PC-3 (cell line): Measurements from ENCODE around the gene SLC13A3. TPM values are rescaled to one million over a fixed set of nuclear protein-coding genes. Genes with fewer than 3 reads are reported as not detected.

Experiments
- ATAC-seq: fragments of 200-7000 bp; cut with Tn5 transposase; 2 replicates; pipeline ENCODE4 v1.9.1; 2020; ENCODE audit warnings: mild to moderate bottlenecking, moderate library complexity
- BruUV-seq: library from RNA; stranded (reverse); fragments of 400-500 nt; replicated peaks from 2 replicates; lab custom pipeline; 2021; lab: Mats Ljungman, UMichigan
- CTCF ChIA-PET: fragments of 300-600 bp; sonication (Branson Sonifier 250); formaldehyde crosslinking; loops from one replicate; lab custom pipeline; 2022; ENCODE audit warnings: antibody characterized with exemption; lab: Charles Lee
- POLR2A ChIA-PET: fragments of 300-600 bp; sonication (Branson Sonifier 250); formaldehyde crosslinking; loops from one replicate; lab custom pipeline; 2022; ENCODE audit warnings: antibody characterized with exemption; ENCODE audit not compliant: unreplicated experiment; lab: Charles Lee
- DNase-seq: peaks from one replicate; pipeline ENCODE4 v3.0.0-alpha.2; 2015
- H2AFZ ChIP-seq: fragments of 300-600 bp; sonication (generic); 2 replicates; pipeline ENCODE4 v1.6.0; 2016; ENCODE audit warnings: antibody characterized with exemption, low read length
- H3F3A ChIP-seq: fragments of 300-600 bp; sonication (generic); one replicate; pipeline ENCODE4 v1.6.0; 2017; ENCODE audit warnings: antibody characterized with exemption, low read length, control low read depth, mild to moderate bottlenecking; ENCODE audit not compliant: unreplicated experiment
- H3K27ac ChIP-seq: fragments of 300-600 bp; sonication (generic); 2 replicates; pipeline ENCODE4 v1.5.1; 2016; ENCODE audit warnings: mild to moderate bottlenecking, low read length
- H3K27me3 ChIP-seq: fragments of 300-600 bp; sonication (generic); 2 replicates; pipeline ENCODE4 v1.6.1; 2016; ENCODE audit warnings: low read length, mixed read lengths
- H3K36me3 ChIP-seq: fragments of 300-600 bp; sonication (generic); 2 replicates; pipeline ENCODE4 v1.6.1; 2016; ENCODE audit warnings: low read depth, mixed run types, low read length, mixed read lengths
- H3K4me1 ChIP-seq: fragments of 300-600 bp; sonication (generic); 2 replicates; pipeline ENCODE4 v1.5.1; 2016; ENCODE audit warnings: low read length; ENCODE audit not compliant: insufficient read depth
- H3K4me2 ChIP-seq: fragments of 300-600 bp; sonication (generic); 2 replicates; pipeline ENCODE4 v1.6.0; 2016; ENCODE audit warnings: low read length
- H3K4me3 ChIP-seq: fragments of 300-600 bp; sonication (generic); 2 replicates; pipeline ENCODE4 v1.5.1; 2016; ENCODE audit warnings: mild to moderate bottlenecking, low read length, mixed read lengths
- H3K79me2 ChIP-seq: fragments of 300-600 bp; sonication (generic); 2 replicates; pipeline ENCODE4 v1.6.1; 2017; ENCODE audit warnings: low read length, mixed read lengths
- H3K9ac ChIP-seq: fragments of 300-600 bp; sonication (generic); 2 replicates; pipeline ENCODE4 v1.6.0; 2016; ENCODE audit warnings: mild to moderate bottlenecking, low read length
- H3K9me2 ChIP-seq: fragments of 300-600 bp; sonication (generic); replicated peaks from 2 replicates; pipeline ENCODE4 v1.6.1; 2016; ENCODE audit warnings: mixed run types, low read length, mixed read lengths
- H3K9me3 ChIP-seq: fragments of 300-600 bp; sonication (generic); 2 replicates; pipeline ENCODE4 v1.6.1; 2016; ENCODE audit warnings: low read length, mixed read lengths
- H4K20me1 ChIP-seq: fragments of 300-600 bp; sonication (generic); 2 replicates; pipeline ENCODE4 v1.6.1; 2016; ENCODE audit warnings: low read length, mixed read lengths
- EZH2 ChIP-seq: fragments of 300-600 bp; sonication (generic); IDR thresholded peaks from one replicate; pipeline ENCODE4 v1.6.1; 2017; ENCODE audit warnings: antibody characterized with exemption, mild to moderate bottlenecking, low read length; ENCODE audit not compliant: unreplicated experiment
- EZH2phosphoT487 ChIP-seq: fragments of 300-600 bp; sonication (generic); IDR thresholded peaks from 2 replicates; pipeline ENCODE4 v1.6.1; 2018; ENCODE audit warnings: mild to moderate bottlenecking, antibody characterized with exemption, low read length, borderline replicate concordance
- intact Hi-C: fragments of 100-400 bp; cut with micrococcal nuclease; formaldehyde crosslinking; loops from 2 replicates; pipeline ENCODE4 v1.9.0; 2023
- total RNA-seq: library from RNA; depleted of rRNA; stranded (reverse); fragments of >200 nt; gene quantifications from 2 replicates; pipeline ENCODE4 v1.2.3, GENCODE V29; 2014
- TF ChIP-seq, protein P1 (sequence below): fragments of 300-600 bp; sonication (generic); conservative IDR thresholded peaks from 2 replicates; pipeline ENCODE4 v1.5.1; 2017; ENCODE audit warnings: antibody characterized with exemption, low read depth, mild to moderate bottlenecking, low read length

SLC13A3 gene
- total RNA-seq, 1 experiment from 2014 or later = not detected

DNA sequence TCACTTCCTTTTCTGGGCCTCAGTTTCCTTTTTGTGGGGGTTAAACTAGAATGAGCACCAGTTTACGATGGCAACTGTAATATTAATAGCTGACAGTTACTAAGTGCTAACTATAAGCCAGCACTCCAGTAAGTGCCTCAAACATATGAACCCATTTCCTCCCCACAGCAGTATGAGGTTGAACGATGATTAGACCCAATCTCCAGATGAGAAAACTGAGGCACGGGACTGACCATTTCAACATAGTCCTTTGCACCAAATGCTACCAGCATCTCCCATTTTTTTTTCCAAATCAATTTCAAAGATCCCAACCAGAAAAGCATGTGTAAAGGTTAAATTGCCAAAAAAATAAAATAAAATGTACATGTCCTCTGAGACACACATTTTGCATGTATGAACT, 7.1 kb downstream of the SLC13A3 start:
- no TSS peak for BruUV-seq
- Histone ChIP-seq H3K9me2 (no peaks in the 10 kb centered on the region), H3K79me2 (no peaks in the 10 kb centered on the region), H2AFZ (no peak overlapping the region), H3F3A (no peaks in the 10 kb centered on the region), H3K36me3 (no peaks in the 10 kb centered on the region), H3K4me1 (no peaks in the 10 kb centered on the region), H3K4me3 (no peak overlapping the region), H3K4me2 (no peak overlapping the region), H3K9ac (no peak overlapping the region), H3K9me3 (no peaks in the 10 kb centered on the region), H3K27me3 (peaks cover 39% of the 10 kb centered on the region), H3K27ac (no peak overlapping the region), H4K20me1 (no peaks in the 10 kb centered on the region)
- TF ChIP-seq EZH2 (no peak), EZH2phosphoT487 (no peak)
- TF ChIP-seq, protein P1, sequence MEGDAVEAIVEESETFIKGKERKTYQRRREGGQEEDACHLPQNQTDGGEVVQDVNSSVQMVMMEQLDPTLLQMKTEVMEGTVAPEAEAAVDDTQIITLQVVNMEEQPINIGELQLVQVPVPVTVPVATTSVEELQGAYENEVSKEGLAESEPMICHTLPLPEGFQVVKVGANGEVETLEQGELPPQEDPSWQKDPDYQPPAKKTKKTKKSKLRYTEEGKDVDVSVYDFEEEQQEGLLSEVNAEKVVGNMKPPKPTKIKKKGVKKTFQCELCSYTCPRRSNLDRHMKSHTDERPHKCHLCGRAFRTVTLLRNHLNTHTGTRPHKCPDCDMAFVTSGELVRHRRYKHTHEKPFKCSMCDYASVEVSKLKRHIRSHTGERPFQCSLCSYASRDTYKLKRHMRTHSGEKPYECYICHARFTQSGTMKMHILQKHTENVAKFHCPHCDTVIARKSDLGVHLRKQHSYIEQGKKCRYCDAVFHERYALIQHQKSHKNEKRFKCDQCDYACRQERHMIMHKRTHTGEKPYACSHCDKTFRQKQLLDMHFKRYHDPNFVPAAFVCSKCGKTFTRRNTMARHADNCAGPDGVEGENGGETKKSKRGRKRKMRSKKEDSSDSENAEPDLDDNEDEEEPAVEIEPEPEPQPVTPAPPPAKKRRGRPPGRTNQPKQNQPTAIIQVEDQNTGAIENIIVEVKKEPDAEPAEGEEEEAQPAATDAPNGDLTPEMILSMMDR = no peak
- intact Hi-C loops = no loop called here
- no peak for DNase-seq
- no peak for ATAC-seq
- CTCF ChIA-PET = no interaction called here
- POLR2A ChIA-PET = no interaction called here

DNA sequence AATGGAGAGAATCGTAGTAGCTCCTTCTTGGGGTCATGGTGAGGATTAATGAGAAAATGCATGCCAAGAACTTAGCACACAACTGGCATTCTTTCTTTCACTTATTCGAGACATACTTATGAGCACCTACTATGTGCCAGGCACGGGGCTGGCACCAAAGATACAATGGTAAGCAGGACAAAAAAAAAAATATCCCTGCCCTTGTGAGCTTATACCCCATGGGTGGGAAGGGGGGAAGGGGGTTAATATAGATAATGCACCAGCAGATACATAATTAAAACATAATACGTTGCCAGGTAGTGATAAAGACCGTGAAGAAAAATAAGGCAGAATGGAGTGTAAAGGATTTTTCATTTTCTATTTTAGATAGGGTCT, 8.3 kb downstream of the SLC13A3 start:
- TF ChIP-seq EZH2 = no peak
- TF ChIP-seq, protein P1 = no peak
- no peak for TF ChIP-seq EZH2phosphoT487
- CTCF ChIA-PET = no interaction called here
- no peaks in the 10 kb centered on the region for H3K36me3 ChIP-seq
- BruUV-seq = no TSS peak
- POLR2A ChIA-PET = no interaction called here
- no peaks in the 10 kb centered on the region for H3F3A ChIP-seq
- H3K9me2 ChIP-seq = no peaks in the 10 kb centered on the region
- H3K9me3 ChIP-seq = no peaks in the 10 kb centered on the region
- no peak overlapping the region for H3K9ac ChIP-seq
- ATAC-seq (no peak), DNase-seq (no peak)
- no peaks in the 10 kb centered on the region for H3K4me1 ChIP-seq
- H3K4me2 ChIP-seq = no peak overlapping the region
- no peaks in the 10 kb centered on the region for H3K79me2 ChIP-seq
- H3K27me3 ChIP-seq = peaks cover 32% of the 10 kb centered on the region
- no peaks in the 10 kb centered on the region for H4K20me1 ChIP-seq
- no peak overlapping the region for H2AFZ ChIP-seq
- no peak overlapping the region for H3K27ac ChIP-seq
- no peak overlapping the region for H3K4me3 ChIP-seq
- intact Hi-C loops = no loop called here

DNA sequence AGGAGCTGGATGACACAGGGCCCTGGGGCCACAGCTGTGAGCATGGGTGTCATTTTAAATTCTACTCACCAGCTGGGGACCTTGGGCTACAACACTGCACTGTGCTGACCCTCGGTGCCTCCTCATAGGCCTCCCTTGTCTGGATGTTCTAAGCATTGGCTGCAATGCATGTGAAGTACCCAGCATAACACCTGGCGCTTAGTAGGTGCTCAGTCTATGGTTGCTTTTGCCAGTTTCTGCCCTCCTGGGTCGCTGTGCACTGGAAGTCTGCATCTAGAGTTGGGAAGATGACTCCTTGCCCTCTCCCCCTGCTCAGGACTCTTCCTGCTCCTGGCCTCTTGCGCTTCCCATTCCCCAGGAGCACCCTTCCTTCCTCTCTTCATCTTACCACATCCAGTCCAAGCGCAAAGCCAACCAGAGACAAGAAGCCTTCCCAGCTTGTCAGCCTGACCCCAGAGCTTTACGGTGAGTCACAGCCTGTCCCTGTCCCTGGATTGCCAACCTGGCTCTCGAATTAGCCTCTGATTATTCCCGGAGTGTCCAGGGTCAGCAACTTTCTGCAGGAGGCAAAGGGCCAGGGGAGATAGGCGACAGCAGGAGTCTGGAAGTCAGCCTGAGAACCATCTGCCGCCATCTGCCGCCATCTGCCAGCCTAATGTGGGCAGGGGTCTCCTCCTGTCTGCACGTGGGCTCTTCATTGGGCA, 8.8 kb downstream of the SLC13A3 start:
- TF ChIP-seq, protein P1 = no peak
- TF ChIP-seq EZH2 (no peak), EZH2phosphoT487 (no peak)
- no peak overlapping the region for H3K4me2 ChIP-seq
- intact Hi-C loops = no loop called here
- DNase-seq (no peak), ATAC-seq (no peak)
- no peaks in the 10 kb centered on the region for H3K9me2 ChIP-seq
- BruUV-seq = no TSS peak
- no peak overlapping the region for H3K27ac ChIP-seq
- H3K4me1 ChIP-seq = no peaks in the 10 kb centered on the region
- CTCF ChIA-PET = no interaction called here
- no peaks in the 10 kb centered on the region for H3K9me3 ChIP-seq
- H3K4me3 ChIP-seq = no peak overlapping the region
- H3K36me3 ChIP-seq = no peaks in the 10 kb centered on the region
- POLR2A ChIA-PET = no interaction called here
- no peaks in the 10 kb centered on the region for H3F3A ChIP-seq
- H2AFZ ChIP-seq = no peak overlapping the region
- H4K20me1 ChIP-seq = no peaks in the 10 kb centered on the region
- H3K27me3 ChIP-seq = peaks cover 26% of the 10 kb centered on the region
- no peak overlapping the region for H3K9ac ChIP-seq
- no peaks in the 10 kb centered on the region for H3K79me2 ChIP-seq
